Fibroblast of villous mesenchyme (primary cell): ENCODE measurements around the gene OTOF. TPM values are rescaled to one million over a fixed set of nuclear protein-coding genes. Genes with fewer than 3 reads are reported as not detected.

ENCODE experiments used
- DNase-seq: peaks from one replicate; pipeline ENCODE4 v3.0.0-alpha.2; 2010; ENCODE audit warnings: low read depth
- H3K4me3 ChIP-seq: 2 replicates; pipeline ENCODE4 v1.5.1; 2011; ENCODE audit warnings: low read depth, mild to moderate bottlenecking, low read length
- total RNA-seq: library from RNA; depleted of rRNA; stranded (reverse); fragments of >200 nt; gene quantifications from 2 replicates; pipeline ENCODE4 v1.2.3, GENCODE V29; 2012
- TF ChIP-seq, protein P1 (sequence below): IDR thresholded peaks from 2 replicates; pipeline ENCODE4 v1.5.1; 2012; ENCODE audit warnings: low read depth, mild to moderate bottlenecking, low read length; ENCODE audit not compliant: insufficient read depth

The OTOF gene
- total RNA-seq, 1 donor: under 0.01 TPM

DNA sequence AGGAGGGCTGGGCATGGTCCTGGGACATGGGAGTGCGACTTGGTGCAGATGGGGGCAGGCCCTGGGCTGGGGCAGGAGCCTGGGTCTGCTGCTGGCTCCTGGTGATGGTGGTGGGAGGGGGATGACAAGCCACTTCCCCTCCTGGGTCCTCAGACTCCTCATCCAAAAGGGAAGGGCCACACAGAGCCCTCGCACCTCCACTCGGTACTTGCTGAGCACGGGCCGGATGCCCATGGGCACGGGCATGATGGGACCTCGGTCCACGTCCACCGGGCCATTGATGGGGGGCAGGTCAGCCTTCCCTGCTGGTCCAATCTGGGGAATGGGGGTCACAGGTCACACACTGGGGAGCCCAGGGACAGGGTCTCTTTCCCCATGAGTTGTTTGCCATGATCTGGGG is 4.1 kb downstream of the OTOF start:
- no peak for DNase-seq
- TF ChIP-seq, protein P1, sequence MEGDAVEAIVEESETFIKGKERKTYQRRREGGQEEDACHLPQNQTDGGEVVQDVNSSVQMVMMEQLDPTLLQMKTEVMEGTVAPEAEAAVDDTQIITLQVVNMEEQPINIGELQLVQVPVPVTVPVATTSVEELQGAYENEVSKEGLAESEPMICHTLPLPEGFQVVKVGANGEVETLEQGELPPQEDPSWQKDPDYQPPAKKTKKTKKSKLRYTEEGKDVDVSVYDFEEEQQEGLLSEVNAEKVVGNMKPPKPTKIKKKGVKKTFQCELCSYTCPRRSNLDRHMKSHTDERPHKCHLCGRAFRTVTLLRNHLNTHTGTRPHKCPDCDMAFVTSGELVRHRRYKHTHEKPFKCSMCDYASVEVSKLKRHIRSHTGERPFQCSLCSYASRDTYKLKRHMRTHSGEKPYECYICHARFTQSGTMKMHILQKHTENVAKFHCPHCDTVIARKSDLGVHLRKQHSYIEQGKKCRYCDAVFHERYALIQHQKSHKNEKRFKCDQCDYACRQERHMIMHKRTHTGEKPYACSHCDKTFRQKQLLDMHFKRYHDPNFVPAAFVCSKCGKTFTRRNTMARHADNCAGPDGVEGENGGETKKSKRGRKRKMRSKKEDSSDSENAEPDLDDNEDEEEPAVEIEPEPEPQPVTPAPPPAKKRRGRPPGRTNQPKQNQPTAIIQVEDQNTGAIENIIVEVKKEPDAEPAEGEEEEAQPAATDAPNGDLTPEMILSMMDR: no peak
- H3K4me3 ChIP-seq: no peak overlapping the region

DNA sequence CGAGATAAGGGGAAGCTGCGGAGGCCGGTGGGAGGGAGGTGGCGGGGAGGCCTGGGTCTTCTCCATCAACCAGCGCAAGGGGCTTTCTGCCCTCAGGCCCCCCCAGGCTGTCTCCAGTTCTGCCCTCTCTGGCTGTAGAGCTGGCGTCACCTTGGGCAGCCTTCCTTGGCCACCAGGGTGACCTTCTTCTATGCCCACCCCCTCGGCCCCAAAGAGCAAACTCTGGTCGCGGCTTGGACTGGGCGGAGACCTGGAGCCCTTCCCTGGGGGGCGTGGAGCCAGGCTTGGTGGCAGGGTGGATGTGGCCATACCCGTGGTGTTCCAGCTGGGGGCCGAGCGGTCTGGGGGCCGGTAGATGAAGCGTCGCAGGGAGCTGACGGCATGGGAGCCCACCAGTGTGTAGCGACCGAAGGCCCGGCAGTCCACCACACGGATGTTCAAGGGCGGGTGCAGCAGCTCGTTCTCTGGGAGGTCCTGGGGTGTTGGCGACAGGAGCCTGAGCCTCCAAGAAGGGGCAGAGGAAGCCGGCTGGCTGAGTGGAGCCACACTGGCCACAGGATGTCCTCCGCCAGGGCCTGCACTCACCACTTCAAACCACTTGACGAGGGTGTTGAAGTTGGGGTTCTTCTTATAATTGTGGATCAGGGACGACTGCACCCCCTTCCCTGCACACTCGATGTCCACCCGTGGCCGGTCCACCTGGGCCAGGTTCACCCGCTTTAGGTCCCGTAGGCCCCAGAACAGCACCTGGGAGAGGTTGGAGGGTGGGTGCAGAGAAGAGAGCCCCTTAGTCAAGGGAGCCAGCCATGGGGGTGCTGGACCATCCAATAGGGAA is 4.9 kb downstream of the OTOF start:
- TF ChIP-seq, protein P1: no peak
- no peak for DNase-seq
- no peak overlapping the region for H3K4me3 ChIP-seq

DNA sequence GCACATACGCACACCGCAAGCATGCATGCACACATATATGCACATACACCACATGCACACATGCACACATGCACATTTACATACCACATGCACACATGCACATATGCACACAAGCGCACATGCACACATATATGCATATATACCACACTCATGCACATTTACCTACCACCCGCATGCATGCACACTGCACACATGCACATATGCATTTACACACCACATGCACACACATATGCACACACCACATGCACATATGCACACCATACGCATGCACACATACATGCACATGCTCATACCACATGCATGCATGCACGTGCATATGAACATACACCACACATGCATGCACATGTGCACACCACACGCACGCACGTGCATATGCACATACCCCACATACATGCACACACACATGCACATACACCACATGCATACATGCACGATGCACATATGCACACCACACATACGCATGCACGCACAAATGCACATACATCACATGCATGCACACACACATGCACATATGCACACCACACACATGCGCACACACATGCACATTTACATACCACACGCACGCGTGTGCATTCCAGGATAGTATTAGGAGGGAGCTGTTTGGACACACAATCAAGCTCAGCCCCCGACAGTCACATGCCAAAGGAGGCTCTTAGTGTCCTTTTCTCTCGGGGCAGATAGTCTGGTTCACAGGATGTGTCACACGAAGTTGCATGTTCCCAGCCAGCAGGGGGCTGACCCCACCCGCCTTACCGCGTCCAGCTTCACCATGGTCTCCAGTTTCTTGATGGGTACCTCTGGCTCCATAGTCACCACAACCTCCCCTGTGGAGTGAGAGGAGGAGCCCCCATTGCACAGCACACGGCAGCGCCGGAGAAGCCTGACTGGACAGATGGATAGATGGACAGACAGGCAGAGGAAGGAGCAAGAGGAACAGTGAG is 5.9 kb downstream of the OTOF start:
- H3K4me3 ChIP-seq: no peak overlapping the region
- no peak for DNase-seq
- TF ChIP-seq, protein P1: no peak

DNA sequence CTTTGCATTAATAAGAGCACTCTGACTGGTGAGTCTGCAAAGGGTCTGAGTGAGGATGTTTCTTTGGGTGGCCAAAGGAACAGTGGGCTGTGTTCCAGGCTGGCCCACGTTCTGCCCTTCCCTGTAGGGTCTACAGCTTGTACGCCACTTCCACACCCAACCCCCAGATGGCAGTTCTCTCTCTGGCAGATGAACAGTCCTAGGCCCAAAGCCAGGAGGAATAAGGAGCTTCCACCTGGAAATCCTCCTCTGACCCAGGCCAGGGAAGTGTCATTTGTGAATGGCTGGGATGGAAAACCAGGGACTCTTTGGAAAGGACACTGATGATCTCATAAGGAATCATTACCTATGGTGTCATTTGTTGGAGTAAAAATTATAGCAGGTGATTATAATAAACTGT is 6.6 kb downstream of the OTOF start:
- no peak overlapping the region for H3K4me3 ChIP-seq
- TF ChIP-seq, protein P1: no peak
- DNase-seq: no peak

DNA sequence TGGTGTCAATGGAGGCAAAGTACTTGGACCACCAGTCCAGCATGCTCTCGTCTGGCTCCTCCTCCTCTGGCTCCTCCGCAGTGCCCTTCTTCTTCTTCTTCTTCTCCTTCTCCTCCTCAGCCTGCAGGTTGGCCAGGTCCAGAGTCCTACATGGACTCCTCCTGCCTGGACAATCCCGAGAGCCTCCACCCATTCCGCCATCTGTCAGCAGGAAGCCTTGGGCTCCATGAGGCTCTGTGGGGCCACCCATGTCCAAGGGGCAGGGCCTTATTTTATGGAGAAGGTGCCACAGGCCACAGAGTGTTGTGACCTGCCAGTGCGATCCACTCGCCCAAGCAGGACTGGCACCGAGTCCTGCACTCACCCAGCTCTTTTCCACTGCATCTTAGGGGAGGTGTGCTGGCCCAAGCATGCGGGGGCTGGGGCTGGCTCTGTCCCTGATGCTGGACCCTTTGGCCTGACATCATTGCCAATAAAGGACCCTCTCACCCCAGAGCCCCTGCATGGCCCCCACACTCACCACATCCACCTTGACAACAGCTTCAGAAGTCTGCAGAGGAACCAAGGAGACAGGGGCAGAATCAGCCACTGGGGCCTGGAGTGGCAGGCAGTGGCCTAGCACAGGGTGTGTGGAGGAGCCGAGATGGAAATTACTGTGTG is 7.2 kb downstream of the OTOF start:
- no peak overlapping the region for H3K4me3 ChIP-seq
- TF ChIP-seq, protein P1: no peak
- DNase-seq: no peak

DNA sequence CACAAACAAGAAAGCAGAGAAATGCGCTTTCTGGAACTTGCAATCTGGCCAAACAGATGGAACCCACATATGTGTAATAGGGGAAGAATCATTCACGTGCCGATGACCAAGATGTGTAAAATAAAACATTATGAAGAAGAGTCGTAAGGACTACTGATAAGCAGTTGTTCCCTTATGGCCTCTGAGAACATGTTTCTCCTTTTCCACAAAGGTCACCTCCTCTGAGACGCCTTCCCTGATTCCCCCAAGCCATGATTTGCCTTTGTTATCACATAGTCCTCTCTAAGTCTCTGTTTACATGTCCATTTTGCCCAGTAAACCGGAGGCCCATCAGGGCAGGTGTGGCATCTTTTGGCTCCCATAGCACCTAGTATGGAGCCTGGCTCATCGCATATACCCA is 8.0 kb downstream of the OTOF start:
- no peak overlapping the region for H3K4me3 ChIP-seq
- no peak for DNase-seq
- TF ChIP-seq, protein P1: no peak
